ENCODE results near the gene FARSA. TPM values are rescaled to one million over a fixed set of nuclear protein-coding genes. Genes with fewer than 3 reads are reported as not detected.
A peak's percentile ranks its signal among the peaks of the same experiment; 100 is the strongest.

The FARSA gene
- total and polyA plus RNA-seq, 2 experiments from 2014 or later = 81.9 to 133 TPM

DNA sequence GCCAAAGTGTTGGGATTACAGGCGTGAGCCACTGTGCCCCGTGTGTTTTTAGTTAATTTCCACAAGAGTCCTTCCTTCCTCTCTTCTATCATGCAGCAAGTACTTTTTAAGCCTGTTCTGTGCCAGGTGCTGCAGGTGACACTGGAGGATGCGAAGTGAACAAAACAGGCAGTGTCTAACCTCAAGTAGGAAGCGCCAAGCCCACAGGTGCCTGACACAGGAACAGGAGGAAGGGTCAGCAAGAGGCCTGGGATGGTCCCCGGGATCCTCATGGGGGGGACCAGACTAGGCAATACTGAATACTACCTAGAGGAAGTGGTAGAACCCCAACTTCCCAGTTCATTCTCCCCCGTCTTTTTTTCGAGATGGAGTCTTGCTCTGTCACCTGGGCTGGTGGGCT lies 3.1 kb upstream of the FARSA start:
- no peak overlapping the region for H3K27ac ChIP-seq
- DNase-seq (ENCODE audit: low read depth in 1 of 2, low spot score in 1 of 2) = no peak

GRCh38 chr19:12935071-12935470 lies 1.6 kb upstream of the FARSA start:
- no peak overlapping the region for H3K4me3 ChIP-seq
- H3K9me3 ChIP-seq (ENCODE audit: low read depth) = no peaks in the 10 kb centered on the region
- H3K27ac ChIP-seq = no peak overlapping the region
- H3K36me3 ChIP-seq = peaks cover 17% of the 10 kb centered on the region
- DNase-seq (ENCODE audit: low read depth in 1 of 2, low spot score in 1 of 2) = no peak
- TF ChIP-seq, protein P1, sequence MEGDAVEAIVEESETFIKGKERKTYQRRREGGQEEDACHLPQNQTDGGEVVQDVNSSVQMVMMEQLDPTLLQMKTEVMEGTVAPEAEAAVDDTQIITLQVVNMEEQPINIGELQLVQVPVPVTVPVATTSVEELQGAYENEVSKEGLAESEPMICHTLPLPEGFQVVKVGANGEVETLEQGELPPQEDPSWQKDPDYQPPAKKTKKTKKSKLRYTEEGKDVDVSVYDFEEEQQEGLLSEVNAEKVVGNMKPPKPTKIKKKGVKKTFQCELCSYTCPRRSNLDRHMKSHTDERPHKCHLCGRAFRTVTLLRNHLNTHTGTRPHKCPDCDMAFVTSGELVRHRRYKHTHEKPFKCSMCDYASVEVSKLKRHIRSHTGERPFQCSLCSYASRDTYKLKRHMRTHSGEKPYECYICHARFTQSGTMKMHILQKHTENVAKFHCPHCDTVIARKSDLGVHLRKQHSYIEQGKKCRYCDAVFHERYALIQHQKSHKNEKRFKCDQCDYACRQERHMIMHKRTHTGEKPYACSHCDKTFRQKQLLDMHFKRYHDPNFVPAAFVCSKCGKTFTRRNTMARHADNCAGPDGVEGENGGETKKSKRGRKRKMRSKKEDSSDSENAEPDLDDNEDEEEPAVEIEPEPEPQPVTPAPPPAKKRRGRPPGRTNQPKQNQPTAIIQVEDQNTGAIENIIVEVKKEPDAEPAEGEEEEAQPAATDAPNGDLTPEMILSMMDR (IDR thresholded peaks at IDR 0.05; ENCODE audit: low read depth, low read length) = no peak
- no peaks in the 10 kb centered on the region for H3K27me3 ChIP-seq
- peaks cover 9% of the 10 kb centered on the region for H3K4me1 ChIP-seq (ENCODE audit: low read depth)

More for the DNA sequence above, 3.1 kb upstream of the FARSA start:
- peaks cover 12% of the 10 kb centered on the region for H3K4me1 ChIP-seq (ENCODE audit: low read depth)
- peaks cover 21% of the 10 kb centered on the region for H3K36me3 ChIP-seq
- no peaks in the 10 kb centered on the region for H3K9me3 ChIP-seq (ENCODE audit: low read depth)
- TF ChIP-seq, protein P1 (IDR thresholded peaks at IDR 0.05; ENCODE audit: low read depth, low read length) = no peak
- no peak overlapping the region for H3K4me3 ChIP-seq
- H3K27me3 ChIP-seq = no peaks in the 10 kb centered on the region

- no peaks in the 10 kb centered on the region for H3K27me3 ChIP-seq
- peak overlapping the region; percentile 5 for H3K27ac ChIP-seq
- TF ChIP-seq, protein P1 (IDR thresholded peaks at IDR 0.05; ENCODE audit: low read depth, low read length) = no peak
- H3K4me1 ChIP-seq (ENCODE audit: low read depth) = peaks cover 3% of the 10 kb centered on the region
- H3K4me3 ChIP-seq = peak overlapping the region; percentile 89
- no peak for DNase-seq (ENCODE audit: low read depth in 1 of 2, low spot score in 1 of 2)
- peaks cover 24% of the 10 kb centered on the region for H3K36me3 ChIP-seq
- no peaks in the 10 kb centered on the region for H3K9me3 ChIP-seq (ENCODE audit: low read depth)
Observed at GRCh38 chr19:12932392-12933286, 872 bp downstream of the FARSA start.

- no peak for DNase-seq (ENCODE audit: low read depth in 1 of 2, low spot score in 1 of 2)
- H3K4me3 ChIP-seq = no peak overlapping the region
- TF ChIP-seq, protein P1 (IDR thresholded peaks at IDR 0.05; ENCODE audit: low read depth, low read length) = no peak
- H3K9me3 ChIP-seq (ENCODE audit: low read depth) = no peaks in the 10 kb centered on the region
- peaks cover 45% of the 10 kb centered on the region for H3K36me3 ChIP-seq
- no peaks in the 10 kb centered on the region for H3K4me1 ChIP-seq (ENCODE audit: low read depth)
- no peaks in the 10 kb centered on the region for H3K27me3 ChIP-seq
- no peak overlapping the region for H3K27ac ChIP-seq
Observed at GRCh38 chr19:12930002-12930645, 3.4 kb downstream of the FARSA start.

- Histone ChIP-seq H3K9me3 (ENCODE audit: low read depth) (no peaks in the 10 kb centered on the region), H3K27ac (no peak overlapping the region), H3K4me3 (no peak overlapping the region), H3K4me1 (ENCODE audit: low read depth) (no peaks in the 10 kb centered on the region), H3K36me3 (peaks cover 62% of the 10 kb centered on the region), H3K27me3 (no peaks in the 10 kb centered on the region)
- TF ChIP-seq, protein P1 (IDR thresholded peaks at IDR 0.05; ENCODE audit: low read depth, low read length) = no peak
- DNase-seq (ENCODE audit: low read depth in 1 of 2, low spot score in 1 of 2) = no peak
Observed at GRCh38 chr19:12924621-12925310, 8.7 kb downstream of the FARSA start.

All from cardiac muscle cell (in vitro differentiated cells and primary cell).